Measurements from ENCODE around the gene MMP17.

MMP17 gene

DNA sequence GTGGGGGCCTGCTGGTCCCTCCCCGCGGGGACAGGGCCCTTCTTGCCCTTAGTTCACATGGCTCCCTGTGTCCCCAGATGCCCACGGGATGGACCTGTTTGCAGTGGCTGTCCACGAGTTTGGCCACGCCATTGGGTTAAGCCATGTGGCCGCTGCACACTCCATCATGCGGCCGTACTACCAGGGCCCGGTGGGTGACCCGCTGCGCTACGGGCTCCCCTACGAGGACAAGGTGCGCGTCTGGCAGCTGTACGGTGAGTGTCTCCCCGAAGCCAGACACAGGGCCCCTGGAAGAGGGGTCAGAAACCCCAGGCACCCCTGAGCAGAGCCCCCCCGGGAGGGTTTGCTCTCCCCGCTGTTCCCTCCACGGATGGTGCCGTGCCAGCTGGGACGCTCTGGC, 13.4 kb downstream of the MMP17 start:
- Mint-ChIP-seq H3K36me3 (no peaks in the 10 kb centered on the region), H3K4me1 (no peaks in the 10 kb centered on the region), H3K9me3 (no peaks in the 10 kb centered on the region), H3K4me3 (no peak overlapping the region), H3K27me3 (no peaks in the 10 kb centered on the region), H3K27ac (no peak overlapping the region)
- CTCF ChIA-PET: no interaction called here
- DNase-seq: no peak

GRCh38 chr12:131842169-131842568, 14.0 kb downstream of the MMP17 start:
- no peaks in the 10 kb centered on the region for H3K36me3 Mint-ChIP-seq
- no peaks in the 10 kb centered on the region for H3K27me3 Mint-ChIP-seq
- no peak overlapping the region for H3K4me3 Mint-ChIP-seq
- H3K4me1 Mint-ChIP-seq: no peaks in the 10 kb centered on the region
- no peak for DNase-seq
- H3K27ac Mint-ChIP-seq: no peak overlapping the region
- no peaks in the 10 kb centered on the region for H3K9me3 Mint-ChIP-seq
- CTCF ChIA-PET: no interaction called here

DNA sequence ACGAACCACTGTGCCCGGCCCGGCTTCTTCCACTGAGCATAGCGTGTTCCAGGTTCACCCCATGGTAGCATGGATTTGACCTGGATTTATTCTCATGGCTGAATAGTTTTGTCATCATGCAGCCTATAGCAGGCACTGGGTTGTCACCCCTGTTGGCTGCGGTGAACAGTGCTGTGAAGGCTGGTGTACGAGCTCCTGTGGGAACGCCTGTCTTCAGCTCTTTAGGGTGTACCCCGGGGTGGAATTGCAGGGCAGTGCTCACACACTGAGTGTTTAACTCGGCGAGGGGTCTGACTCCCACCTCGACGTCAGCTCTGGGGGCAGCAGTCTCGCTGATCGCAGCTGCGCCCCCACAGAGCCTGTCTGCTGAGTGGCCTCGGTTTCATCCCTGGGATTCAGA, 15.3 kb downstream of the MMP17 start:
- Mint-ChIP-seq H3K36me3 (no peaks in the 10 kb centered on the region), H3K9me3 (no peaks in the 10 kb centered on the region), H3K27me3 (no peaks in the 10 kb centered on the region), H3K4me3 (no peak overlapping the region), H3K27ac (no peak overlapping the region), H3K4me1 (no peaks in the 10 kb centered on the region)
- no peak for DNase-seq
- CTCF ChIA-PET: no interaction called here

GRCh38 chr12:131844140-131844539, 15.9 kb downstream of the MMP17 start:
- no peaks in the 10 kb centered on the region for H3K9me3 Mint-ChIP-seq
- no peaks in the 10 kb centered on the region for H3K36me3 Mint-ChIP-seq
- no peaks in the 10 kb centered on the region for H3K27me3 Mint-ChIP-seq
- no peaks in the 10 kb centered on the region for H3K4me1 Mint-ChIP-seq
- H3K4me3 Mint-ChIP-seq: no peak overlapping the region
- CTCF ChIA-PET: no interaction called here
- H3K27ac Mint-ChIP-seq: no peak overlapping the region
- DNase-seq: no peak

DNA sequence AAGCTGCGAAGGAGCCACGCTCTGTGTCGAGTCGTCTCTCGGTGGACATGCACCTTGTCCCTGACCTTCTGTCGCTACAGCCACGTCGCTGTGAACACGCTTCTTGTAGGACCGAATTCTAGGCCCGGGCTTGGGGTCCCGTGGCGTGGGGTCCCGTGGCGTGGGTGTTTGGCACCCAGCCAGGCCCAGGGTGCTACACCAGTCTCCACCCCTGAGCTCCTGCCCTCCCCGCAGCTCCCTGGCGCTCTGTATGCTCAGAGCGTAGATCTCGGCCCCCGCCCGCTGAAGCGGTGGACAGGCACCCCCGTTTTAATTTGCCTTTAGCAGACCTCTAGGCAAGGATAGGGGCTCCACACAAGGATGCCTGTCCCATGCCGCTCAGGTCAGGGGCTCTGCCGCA, 16.5 kb downstream of the MMP17 start:
- Mint-ChIP-seq H3K4me3 (no peak overlapping the region), H3K4me1 (no peaks in the 10 kb centered on the region), H3K36me3 (no peaks in the 10 kb centered on the region), H3K27ac (no peak overlapping the region), H3K9me3 (no peaks in the 10 kb centered on the region), H3K27me3 (no peaks in the 10 kb centered on the region)
- CTCF ChIA-PET: no interaction called here
- no peak for DNase-seq

- Mint-ChIP-seq H3K36me3 (no peaks in the 10 kb centered on the region), H3K9me3 (no peaks in the 10 kb centered on the region), H3K4me1 (no peaks in the 10 kb centered on the region), H3K27me3 (no peaks in the 10 kb centered on the region), H3K27ac (no peak overlapping the region), H3K4me3 (no peak overlapping the region)
- CTCF ChIA-PET: no interaction called here
- DNase-seq: no peak
These were observed 16.9 kb downstream of the MMP17 start for GRCh38 chr12:131845121-131845520.

GRCh38 chr12:131847456-131847855, 19.3 kb downstream of the MMP17 start:
- Mint-ChIP-seq H3K9me3 (no peaks in the 10 kb centered on the region), H3K27ac (no peak overlapping the region), H3K27me3 (no peaks in the 10 kb centered on the region), H3K36me3 (no peaks in the 10 kb centered on the region), H3K4me3 (no peak overlapping the region), H3K4me1 (no peaks in the 10 kb centered on the region)
- no peak for DNase-seq
- CTCF ChIA-PET: no interaction called here

- no peaks in the 10 kb centered on the region for H3K9me3 Mint-ChIP-seq
- CTCF ChIA-PET: no interaction called here
- H3K36me3 Mint-ChIP-seq: no peaks in the 10 kb centered on the region
- no peaks in the 10 kb centered on the region for H3K27me3 Mint-ChIP-seq
- H3K4me1 Mint-ChIP-seq: no peaks in the 10 kb centered on the region
- DNase-seq: no peak
- H3K27ac Mint-ChIP-seq: no peak overlapping the region
- H3K4me3 Mint-ChIP-seq: no peak overlapping the region
These were observed 20.6 kb downstream of the MMP17 start for GRCh38 chr12:131848753-131849152.

DNA sequence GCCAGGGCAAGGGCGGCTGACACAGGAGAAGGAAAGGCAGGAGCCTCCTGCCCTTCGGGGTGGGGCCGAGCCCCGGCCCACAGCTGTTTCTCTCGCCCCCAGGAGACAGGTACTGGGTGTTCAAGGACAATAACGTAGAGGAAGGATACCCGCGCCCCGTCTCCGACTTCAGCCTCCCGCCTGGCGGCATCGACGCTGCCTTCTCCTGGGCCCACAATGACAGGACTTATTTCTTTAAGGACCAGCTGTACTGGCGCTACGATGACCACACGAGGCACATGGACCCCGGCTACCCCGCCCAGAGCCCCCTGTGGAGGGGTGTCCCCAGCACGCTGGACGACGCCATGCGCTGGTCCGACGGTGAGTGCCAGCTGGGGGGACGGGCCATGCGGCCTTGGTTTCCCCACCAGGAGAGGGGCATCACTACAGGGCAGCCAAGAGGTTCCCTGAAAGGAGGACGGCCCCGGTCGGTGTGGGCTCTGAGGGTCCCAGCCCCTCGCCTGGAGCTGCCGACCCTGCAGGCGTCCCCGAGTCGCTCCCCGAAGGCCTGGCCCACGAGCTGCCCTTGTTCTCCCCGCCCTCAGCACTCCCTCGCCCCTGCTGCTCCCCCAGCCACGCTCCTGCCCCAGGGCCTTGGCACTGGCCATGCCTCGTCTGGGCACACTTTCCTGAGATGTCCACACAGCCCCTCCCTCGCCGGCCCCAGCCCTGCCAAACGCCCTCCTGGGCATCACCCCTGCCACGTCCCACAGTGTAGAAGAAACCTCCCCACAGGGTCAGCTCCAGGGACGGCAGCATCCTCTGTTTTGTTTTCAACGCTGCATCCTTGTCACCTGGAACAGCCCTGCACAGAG, 21.7 kb downstream of the MMP17 start:
- Mint-ChIP-seq H3K4me3 (no peak overlapping the region), H3K9me3 (no peaks in the 10 kb centered on the region), H3K27me3 (no peaks in the 10 kb centered on the region), H3K27ac (no peak overlapping the region), H3K4me1 (no peaks in the 10 kb centered on the region), H3K36me3 (no peaks in the 10 kb centered on the region)
- CTCF ChIA-PET: no interaction called here
- no peak for DNase-seq

DNA sequence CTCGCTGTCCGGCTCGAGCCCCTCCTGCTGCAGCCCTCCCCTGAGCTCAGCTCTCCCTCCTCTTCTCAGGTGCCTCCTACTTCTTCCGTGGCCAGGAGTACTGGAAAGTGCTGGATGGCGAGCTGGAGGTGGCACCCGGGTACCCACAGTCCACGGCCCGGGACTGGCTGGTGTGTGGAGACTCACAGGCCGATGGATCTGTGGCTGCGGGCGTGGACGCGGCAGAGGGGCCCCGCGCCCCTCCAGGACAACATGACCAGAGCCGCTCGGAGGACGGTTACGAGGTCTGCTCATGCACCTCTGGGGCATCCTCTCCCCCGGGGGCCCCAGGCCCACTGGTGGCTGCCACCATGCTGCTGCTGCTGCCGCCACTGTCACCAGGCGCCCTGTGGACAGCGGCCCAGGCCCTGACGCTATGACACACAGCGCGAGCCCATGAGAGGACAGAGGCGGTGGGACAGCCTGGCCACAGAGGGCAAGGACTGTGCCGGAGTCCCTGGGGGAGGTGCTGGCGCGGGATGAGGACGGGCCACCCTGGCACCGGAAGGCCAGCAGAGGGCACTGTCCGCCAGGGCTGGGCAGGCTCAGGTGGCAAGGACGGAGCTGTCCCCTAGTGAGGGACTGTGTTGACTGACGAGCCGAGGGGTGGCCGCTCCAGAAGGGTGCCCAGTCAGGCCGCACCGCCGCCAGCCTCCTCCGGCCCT, 22.8 kb downstream of the MMP17 start:
- Mint-ChIP-seq H3K36me3 (no peaks in the 10 kb centered on the region), H3K27ac (no peak overlapping the region), H3K4me1 (no peaks in the 10 kb centered on the region), H3K27me3 (peaks cover 2% of the 10 kb centered on the region), H3K4me3 (no peak overlapping the region), H3K9me3 (no peaks in the 10 kb centered on the region)
- DNase-seq: peak; percentile 33
- CTCF ChIA-PET: interaction anchor here (0.6 kb wide), 1 partner anchor 157 kb away, joined by 3 read pairs; no protein-coding TSS in a partner anchor

- Mint-ChIP-seq H3K4me3 (no peak overlapping the region), H3K36me3 (no peaks in the 10 kb centered on the region), H3K27ac (no peak overlapping the region), H3K9me3 (no peaks in the 10 kb centered on the region), H3K4me1 (no peaks in the 10 kb centered on the region), H3K27me3 (peaks cover 7% of the 10 kb centered on the region)
- DNase-seq: no peak
- CTCF ChIA-PET: interaction anchor here (0.6 kb wide), 1 partner anchor 156 kb away, joined by 3 read pairs; no protein-coding TSS in a partner anchor
These were observed 23.8 kb downstream of the MMP17 start for GRCh38 chr12:131851741-131852550.

DNA sequence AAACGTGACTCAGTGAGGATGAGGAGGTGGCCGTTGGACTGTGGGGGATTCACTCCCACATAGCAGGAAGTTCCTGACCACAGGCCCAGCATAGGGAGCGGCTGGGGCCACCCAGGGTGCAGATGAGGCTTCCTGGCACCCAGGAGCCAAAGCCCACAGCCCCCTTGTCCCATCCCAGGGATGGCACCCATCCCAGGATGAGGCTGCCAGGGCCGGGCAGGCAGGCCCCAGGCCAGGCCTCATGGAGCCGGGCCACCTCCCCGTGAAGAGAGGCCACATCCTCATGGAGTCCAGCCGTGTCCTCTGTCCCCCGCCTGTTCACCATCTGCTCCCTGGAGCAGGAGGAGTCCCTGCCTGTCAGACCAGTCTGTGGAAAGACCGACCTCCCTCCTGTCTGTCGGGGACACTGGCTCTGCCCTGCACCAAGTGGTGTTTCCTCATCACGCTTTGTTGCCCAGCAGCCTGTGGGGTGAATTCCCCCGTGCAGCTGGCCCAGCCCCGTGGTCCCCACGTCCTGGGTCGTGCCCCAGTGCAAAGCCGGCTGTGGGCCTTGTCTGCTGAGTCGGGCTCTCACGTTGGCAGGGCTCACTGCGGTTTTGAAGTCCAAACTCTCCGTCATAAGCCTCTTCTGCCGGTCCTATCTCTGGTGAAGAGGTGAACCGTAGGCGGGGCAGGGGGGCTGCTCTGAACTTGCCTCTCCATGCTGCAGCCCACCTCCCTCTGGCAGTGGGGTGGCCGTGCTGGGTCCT, 24.5 kb downstream of the MMP17 start:
- CTCF ChIA-PET: no interaction called here
- no peak overlapping the region for H3K27ac Mint-ChIP-seq
- no peak for DNase-seq
- H3K4me1 Mint-ChIP-seq: no peaks in the 10 kb centered on the region
- H3K4me3 Mint-ChIP-seq: no peak overlapping the region
- peaks cover 11% of the 10 kb centered on the region for H3K27me3 Mint-ChIP-seq
- H3K9me3 Mint-ChIP-seq: no peaks in the 10 kb centered on the region
- no peaks in the 10 kb centered on the region for H3K36me3 Mint-ChIP-seq

- Mint-ChIP-seq H3K27ac (peak overlapping the region; percentile 28), H3K4me1 (no peaks in the 10 kb centered on the region), H3K4me3 (no peak overlapping the region), H3K9me3 (no peaks in the 10 kb centered on the region), H3K36me3 (no peaks in the 10 kb centered on the region), H3K27me3 (peaks cover 15% of the 10 kb centered on the region)
- DNase-seq: no peak
- CTCF ChIA-PET: interaction anchor here (0.9 kb wide), 1 partner anchor 23 kb away, joined by 3 read pairs; no protein-coding TSS in a partner anchor
These were observed 25.9 kb downstream of the MMP17 start for GRCh38 chr12:131853832-131854797.

Data from activated naive CD4-positive, alpha-beta T cell treated with anti-CD3 and anti-CD28 coated beads, Interleukin-2, amount 10 ng/mL, durations not matched to agents 7 days and 5 days (primary cell).